Measurements from ENCODE around the gene ZNF689. TPM values are rescaled to one million over a fixed set of nuclear protein-coding genes. Genes with fewer than 3 reads are reported as not detected.

Gene ZNF689
- total and polyA plus RNA-seq, 10 donors: 3.5 to 14.6 (median 9.6) TPM

DNA sequence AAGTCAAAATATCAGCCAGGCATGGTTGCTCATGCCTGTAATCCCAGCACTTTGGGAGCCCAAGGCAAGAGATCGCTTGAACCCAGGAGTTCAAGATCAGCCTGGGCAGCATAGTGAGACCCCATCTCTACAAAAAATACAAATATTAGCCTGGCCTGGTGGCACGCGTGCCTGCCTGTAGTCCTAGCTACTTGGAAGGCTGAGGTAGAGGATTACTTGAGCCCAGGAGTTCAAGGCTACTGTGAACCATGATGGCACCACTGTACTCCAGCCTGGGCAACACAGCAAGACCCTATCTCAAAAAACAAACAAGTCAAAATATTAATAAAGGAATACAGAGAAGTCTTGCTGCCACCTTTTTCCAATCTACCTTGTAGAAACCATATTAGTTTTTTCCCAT is 4.2 kb downstream of the ZNF689 start:
- Histone ChIP-seq H3K4me1 (peaks cover 0 to 87% (median 49%) of the 10 kb centered on the region in 6 donors), H3K36me3 (peaks cover 3 to 68% (median 47%) of the 10 kb centered on the region in 6 donors), H3K27me3 (replicated peaks in 1 of 7) (no peaks in the 10 kb centered on the region), H3K27ac (no peak overlapping the region), H3K9me3 (no peaks in the 10 kb centered on the region), H3K4me3 (no peak overlapping the region)
- intact Hi-C loops (cut with DNase I; ENCODE audit: low total_unique reads): no loop called here
- whole genome bisulfite sequencing, 5 donors: 96 to 100% (median 98%) methylated on average over 3 of the region's 3 CpGs
- TF ChIP-seq POLR2A (IDR thresholded peaks at IDR 0.05) (no peak), POLR2AphosphoS5 (IDR thresholded peaks at IDR 0.05) (no peak)
- TF ChIP-seq, protein P1, sequence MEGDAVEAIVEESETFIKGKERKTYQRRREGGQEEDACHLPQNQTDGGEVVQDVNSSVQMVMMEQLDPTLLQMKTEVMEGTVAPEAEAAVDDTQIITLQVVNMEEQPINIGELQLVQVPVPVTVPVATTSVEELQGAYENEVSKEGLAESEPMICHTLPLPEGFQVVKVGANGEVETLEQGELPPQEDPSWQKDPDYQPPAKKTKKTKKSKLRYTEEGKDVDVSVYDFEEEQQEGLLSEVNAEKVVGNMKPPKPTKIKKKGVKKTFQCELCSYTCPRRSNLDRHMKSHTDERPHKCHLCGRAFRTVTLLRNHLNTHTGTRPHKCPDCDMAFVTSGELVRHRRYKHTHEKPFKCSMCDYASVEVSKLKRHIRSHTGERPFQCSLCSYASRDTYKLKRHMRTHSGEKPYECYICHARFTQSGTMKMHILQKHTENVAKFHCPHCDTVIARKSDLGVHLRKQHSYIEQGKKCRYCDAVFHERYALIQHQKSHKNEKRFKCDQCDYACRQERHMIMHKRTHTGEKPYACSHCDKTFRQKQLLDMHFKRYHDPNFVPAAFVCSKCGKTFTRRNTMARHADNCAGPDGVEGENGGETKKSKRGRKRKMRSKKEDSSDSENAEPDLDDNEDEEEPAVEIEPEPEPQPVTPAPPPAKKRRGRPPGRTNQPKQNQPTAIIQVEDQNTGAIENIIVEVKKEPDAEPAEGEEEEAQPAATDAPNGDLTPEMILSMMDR (IDR thresholded peaks at IDR 0.05 in 8 of 11, conservative IDR thresholded peaks at IDR 0.05 in 3 of 11): no peak
- peak; percentile 8 for DNase-seq

DNA sequence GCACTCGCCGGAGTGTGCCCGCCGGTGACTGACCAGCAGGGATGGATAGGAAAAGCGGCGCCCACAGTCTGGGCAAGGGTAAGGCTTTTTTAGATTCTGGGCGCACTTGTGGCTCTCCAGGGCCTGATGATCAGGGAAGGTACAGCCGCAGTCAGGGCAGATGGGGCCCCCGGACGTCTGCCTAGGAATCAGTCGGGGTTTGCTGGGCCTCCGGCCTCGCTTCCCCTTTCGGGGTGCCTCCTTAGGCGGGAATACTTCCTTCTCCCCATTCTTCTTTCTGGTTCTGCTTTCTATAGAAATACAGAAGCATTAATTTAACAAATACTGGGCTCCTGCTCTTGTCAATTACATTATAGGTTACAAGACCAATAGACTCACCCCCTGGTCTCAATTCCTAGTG is 5.0 kb downstream of the ZNF689 start:
- Histone ChIP-seq H3K27me3 (replicated peaks in 1 of 7) (no peaks in the 10 kb centered on the region), H3K36me3 (peaks cover 3 to 68% (median 47%) of the 10 kb centered on the region in 6 donors), H3K4me3 (no peak overlapping the region), H3K9me3 (no peaks in the 10 kb centered on the region), H3K27ac (peak overlapping the region in 1 of 8 donors; percentile 29), H3K4me1 (peaks cover 0 to 80% (median 42%) of the 10 kb centered on the region in 6 donors)
- intact Hi-C loops (cut with DNase I; ENCODE audit: low total_unique reads): no loop called here
- WGBS, 5 donors: 69 to 85% (median 78%) methylated on average over 15 of the region's 15 CpGs
- TF ChIP-seq, protein P1 (IDR thresholded peaks at IDR 0.05 in 8 of 11, conservative IDR thresholded peaks at IDR 0.05 in 3 of 11): no peak
- no peak for TF ChIP-seq POLR2AphosphoS5 (IDR thresholded peaks at IDR 0.05)
- TF ChIP-seq POLR2A (IDR thresholded peaks at IDR 0.05): no peak
- peak; percentile 47 for DNase-seq

DNA sequence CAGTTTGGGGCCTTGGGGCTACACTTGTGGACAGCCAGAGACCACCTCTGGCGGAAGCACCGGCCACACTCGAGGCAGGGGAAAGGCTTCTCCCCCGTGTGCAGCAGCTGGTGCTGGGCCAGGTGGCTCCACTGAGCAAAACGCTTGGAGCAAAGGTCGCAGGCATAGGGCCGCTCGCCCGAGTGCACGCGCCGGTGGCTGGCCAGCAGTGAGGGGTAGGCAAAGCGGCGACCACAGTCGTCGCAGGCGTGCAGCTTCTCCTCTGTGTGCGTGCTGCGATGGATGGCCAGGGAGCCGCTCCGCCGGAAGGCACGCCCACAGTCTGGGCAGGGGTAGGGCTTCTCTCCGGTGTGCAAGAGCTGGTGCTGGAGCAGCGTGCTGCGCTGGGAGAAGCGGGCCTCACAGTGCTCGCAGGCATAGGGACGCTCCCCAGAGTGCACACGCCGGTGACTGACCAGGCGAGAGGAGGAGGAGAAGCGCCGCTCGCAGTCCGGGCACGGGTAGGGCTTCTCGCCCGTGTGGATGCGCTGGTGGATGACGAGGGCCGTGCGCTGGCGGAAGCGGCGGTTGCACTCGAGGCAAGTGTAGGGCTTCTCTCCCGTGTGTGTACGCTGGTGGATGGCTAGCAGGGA is 5.8 kb downstream of the ZNF689 start:
- Histone ChIP-seq H3K9me3 (no peaks in the 10 kb centered on the region), H3K27me3 (replicated peaks in 1 of 7) (no peaks in the 10 kb centered on the region), H3K36me3 (peaks cover 3 to 68% (median 47%) of the 10 kb centered on the region in 6 donors), H3K27ac (no peak overlapping the region), H3K4me1 (peaks cover 0 to 77% (median 41%) of the 10 kb centered on the region in 6 donors), H3K4me3 (no peak overlapping the region)
- whole genome bisulfite sequencing, 5 donors: 94 to 96% (median 95%) methylated on average over 43 to 49 of the region's 49 CpGs
- intact Hi-C loops (cut with DNase I; ENCODE audit: low total_unique reads): no loop called here
- TF ChIP-seq POLR2AphosphoS5 (IDR thresholded peaks at IDR 0.05): peak in 2 of 3 donors; percentile 30 to 63
- TF ChIP-seq, protein P1 (IDR thresholded peaks at IDR 0.05 in 8 of 11, conservative IDR thresholded peaks at IDR 0.05 in 3 of 11): no peak
- DNase-seq: peak; percentile 74

DNA sequence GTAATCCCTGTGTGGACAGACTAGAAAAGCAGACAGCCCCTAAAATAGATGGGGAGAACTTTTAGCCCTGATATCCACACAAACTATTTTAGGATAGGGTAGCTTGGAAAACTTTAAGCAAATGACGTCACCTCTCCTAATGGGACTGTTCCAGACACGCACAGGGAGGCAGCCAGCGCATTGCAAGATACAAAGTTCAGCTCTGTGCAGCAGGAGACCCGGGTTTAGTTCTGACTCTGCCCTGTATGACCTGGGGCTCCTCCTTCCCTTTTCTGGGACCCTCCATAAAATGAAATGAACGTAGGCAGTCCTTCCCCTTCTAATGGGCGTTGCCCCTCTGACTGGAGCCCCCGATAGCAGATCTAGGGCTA is 6.3 kb downstream of the ZNF689 start:
- H3K27me3 ChIP-seq (replicated peaks in 1 of 7): no peaks in the 10 kb centered on the region
- peaks cover 3 to 68% (median 47%) of the 10 kb centered on the region in 6 donors for H3K36me3 ChIP-seq
- intact Hi-C loops (cut with DNase I; ENCODE audit: low total_unique reads): no loop called here
- no peak for DNase-seq
- no peaks in the 10 kb centered on the region for H3K9me3 ChIP-seq
- TF ChIP-seq, protein P1 (IDR thresholded peaks at IDR 0.05 in 8 of 11, conservative IDR thresholded peaks at IDR 0.05 in 3 of 11): no peak
- H3K27ac ChIP-seq: no peak overlapping the region
- WGBS, 5 donors: 82 to 92% (median 91%) methylated on average over 7 of the region's 7 CpGs
- H3K4me3 ChIP-seq: no peak overlapping the region
- H3K4me1 ChIP-seq: peaks cover 0 to 72% (median 36%) of the 10 kb centered on the region in 6 donors

All from spleen (tissue), 11 donors.